Activated CD4-positive, alpha-beta memory T cell treated with anti-CD3 and anti-CD28 coated beads, Interleukin-2, amount 10 ng/mL, durations not matched to agents 7 days and 5 days (primary cell): ENCODE measurements around the gene OLIG2. TPM values are rescaled to one million over a fixed set of nuclear protein-coding genes. Genes with fewer than 3 reads are reported as not detected.

Source experiments
- CTCF ChIA-PET: fragments of 350-600 bp; sonication (Branson Sonifier 250); formaldehyde crosslinking; loops from one replicate; lab custom pipeline; 2021; ENCODE audit warnings: antibody characterized with exemption, inconsistent platforms; lab: Charles Lee
- POLR2A ChIA-PET: fragments of 350-600 bp; sonication (Branson Sonifier 250); formaldehyde crosslinking; loops from one replicate; lab custom pipeline; 2021; ENCODE audit warnings: antibody characterized with exemption; lab: Charles Lee
- DNase-seq: peaks from one replicate; pipeline ENCODE4 v3.0.0-alpha.2; 2020
- H3K27ac Mint-ChIP-seq: one replicate; pipeline ENCODE4 v1.8.0; 2021; ENCODE audit warnings: mild to moderate bottlenecking, mixed read lengths
- H3K27me3 Mint-ChIP-seq: one replicate; pipeline ENCODE4 v1.8.0; 2021; ENCODE audit warnings: mixed read lengths
- H3K36me3 Mint-ChIP-seq: one replicate; pipeline ENCODE4 v1.8.0; 2021; ENCODE audit warnings: low read depth, mixed read lengths
- H3K4me1 Mint-ChIP-seq: one replicate; pipeline ENCODE4 v1.8.0; 2021; ENCODE audit warnings: mixed read lengths
- H3K4me3 Mint-ChIP-seq: one replicate; pipeline ENCODE4 v1.8.0; 2021; ENCODE audit warnings: mild to moderate bottlenecking, mixed read lengths
- H3K9me3 Mint-ChIP-seq: one replicate; pipeline ENCODE4 v1.8.0; 2021; ENCODE audit warnings: mixed read lengths
- total RNA-seq, 2 experiments: library from RNA; stranded (reverse); gene quantifications; one replicate each; pipeline ENCODE4 v1.2.3, GENCODE V29; 2021

OLIG2 gene
- total RNA-seq, 2 experiments from 2014 or later = not detected

DNA sequence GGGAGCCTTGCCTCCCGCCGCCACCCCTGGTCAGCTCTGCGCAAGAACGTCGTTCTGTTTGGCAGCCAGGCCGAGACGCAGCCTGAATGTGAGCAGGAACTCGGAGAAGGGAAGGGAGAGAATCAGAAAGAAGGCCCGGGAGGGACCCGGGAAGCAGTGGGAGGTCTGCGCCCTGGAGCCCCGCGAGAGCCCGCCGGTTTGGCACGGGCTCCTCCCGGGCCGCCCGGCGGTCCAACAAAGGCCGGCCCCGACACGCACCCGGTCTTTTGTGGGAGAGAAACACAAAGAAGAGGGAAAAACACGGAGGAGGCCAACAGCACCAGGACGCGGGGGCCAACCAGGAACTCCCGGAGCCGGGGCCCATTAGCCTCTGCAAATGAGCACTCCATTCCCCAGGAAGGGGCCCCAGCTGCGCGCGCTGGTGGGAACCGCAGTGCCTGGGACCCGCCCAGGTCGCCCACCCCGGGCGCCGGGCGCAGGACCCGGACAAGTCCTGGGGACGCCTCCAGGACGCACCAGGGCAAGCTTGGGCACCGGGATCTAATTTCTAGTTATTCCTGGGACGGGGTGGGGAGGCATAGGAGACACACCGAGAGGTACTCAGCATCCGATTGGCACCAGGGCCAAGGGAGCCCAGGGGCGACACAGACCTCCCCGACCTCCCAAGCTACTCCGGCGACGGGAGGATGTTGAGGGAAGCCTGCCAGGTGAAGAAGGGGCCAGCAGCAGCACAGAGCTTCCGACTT lies 2.7 kb upstream of the OLIG2 start:
- H3K36me3 Mint-ChIP-seq = peaks cover 12% of the 10 kb centered on the region
- POLR2A ChIA-PET = interaction anchor here (0.7 kb wide), 1 partner anchor 137 kb away, joined by 3 read pairs; no protein-coding TSS in a partner anchor
- DNase-seq = no peak
- peaks cover 85% of the 10 kb centered on the region for H3K27me3 Mint-ChIP-seq
- no peaks in the 10 kb centered on the region for H3K9me3 Mint-ChIP-seq
- H3K27ac Mint-ChIP-seq = peak overlapping the region; percentile 50
- CTCF ChIA-PET = no interaction called here
- peaks cover 31% of the 10 kb centered on the region for H3K4me1 Mint-ChIP-seq
- no peak overlapping the region for H3K4me3 Mint-ChIP-seq

DNA sequence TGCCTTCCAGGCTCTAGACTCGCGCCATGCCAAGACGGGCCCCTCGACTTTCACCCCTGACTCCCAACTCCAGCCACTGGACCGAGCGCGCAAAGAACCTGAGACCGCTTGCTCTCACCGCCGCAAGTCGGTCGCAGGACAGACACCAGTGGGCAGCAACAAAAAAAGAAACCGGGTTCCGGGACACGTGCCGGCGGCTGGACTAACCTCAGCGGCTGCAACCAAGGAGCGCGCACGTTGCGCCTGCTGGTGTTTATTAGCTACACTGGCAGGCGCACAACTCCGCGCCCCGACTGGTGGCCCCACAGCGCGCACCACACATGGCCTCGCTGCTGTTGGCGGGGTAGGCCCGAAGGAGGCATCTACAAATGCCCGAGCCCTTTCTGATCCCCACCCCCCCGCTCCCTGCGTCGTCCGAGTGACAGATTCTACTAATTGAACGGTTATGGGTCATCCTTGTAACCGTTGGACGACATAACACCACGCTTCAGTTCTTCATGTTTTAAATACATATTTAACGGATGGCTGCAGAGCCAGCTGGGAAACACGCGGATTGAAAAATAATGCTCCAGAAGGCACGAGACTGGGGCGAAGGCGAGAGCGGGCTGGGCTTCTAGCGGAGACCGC lies 2.0 kb upstream of the OLIG2 start:
- H3K36me3 Mint-ChIP-seq = peaks cover 15% of the 10 kb centered on the region
- ChIA-PET POLR2A (interaction anchor here (0.7 kb wide), 1 partner anchor 137 kb away, joined by 3 read pairs; no protein-coding TSS in a partner anchor), CTCF (no interaction called here)
- no peak for DNase-seq
- no peaks in the 10 kb centered on the region for H3K9me3 Mint-ChIP-seq
- H3K27ac Mint-ChIP-seq = peak overlapping the region; percentile 3
- peak overlapping the region; percentile 33 for H3K4me3 Mint-ChIP-seq
- peaks cover 85% of the 10 kb centered on the region for H3K27me3 Mint-ChIP-seq
- H3K4me1 Mint-ChIP-seq = peaks cover 36% of the 10 kb centered on the region

DNA sequence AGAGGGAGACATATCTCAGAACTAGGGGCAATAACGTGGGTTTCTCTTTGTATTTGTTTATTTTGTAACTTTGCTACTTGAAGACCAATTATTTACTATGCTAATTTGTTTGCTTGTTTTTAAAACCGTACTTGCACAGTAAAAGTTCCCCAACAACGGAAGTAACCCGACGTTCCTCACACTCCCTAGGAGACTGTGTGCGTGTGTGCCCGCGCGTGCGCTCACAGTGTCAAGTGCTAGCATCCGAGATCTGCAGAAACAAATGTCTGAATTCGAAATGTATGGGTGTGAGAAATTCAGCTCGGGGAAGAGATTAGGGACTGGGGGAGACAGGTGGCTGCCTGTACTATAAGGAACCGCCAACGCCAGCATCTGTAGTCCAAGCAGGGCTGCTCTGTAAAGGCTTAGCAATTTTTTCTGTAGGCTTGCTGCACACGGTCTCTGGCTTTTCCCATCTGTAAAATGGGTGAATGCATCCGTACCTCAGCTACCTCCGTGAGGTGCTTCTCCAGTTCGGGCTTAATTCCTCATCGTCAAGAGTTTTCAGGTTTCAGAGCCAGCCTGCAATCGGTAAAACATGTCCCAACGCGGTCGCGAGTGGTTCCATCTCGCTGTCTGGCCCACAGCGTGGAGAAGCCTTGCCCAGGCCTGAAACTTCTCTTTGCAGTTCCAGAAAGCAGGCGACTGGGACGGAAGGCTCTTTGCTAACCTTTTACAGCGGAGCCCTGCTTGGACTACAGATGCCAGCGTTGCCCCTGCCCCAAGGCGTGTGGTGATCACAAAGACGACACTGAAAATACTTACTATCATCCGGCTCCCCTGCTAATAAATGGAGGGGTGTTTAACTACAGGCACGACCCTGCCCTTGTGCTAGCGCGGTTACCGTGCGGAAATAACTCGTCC lies 1.3 kb upstream of the OLIG2 start:
- POLR2A ChIA-PET = no interaction called here
- peaks cover 15% of the 10 kb centered on the region for H3K36me3 Mint-ChIP-seq

DNA sequence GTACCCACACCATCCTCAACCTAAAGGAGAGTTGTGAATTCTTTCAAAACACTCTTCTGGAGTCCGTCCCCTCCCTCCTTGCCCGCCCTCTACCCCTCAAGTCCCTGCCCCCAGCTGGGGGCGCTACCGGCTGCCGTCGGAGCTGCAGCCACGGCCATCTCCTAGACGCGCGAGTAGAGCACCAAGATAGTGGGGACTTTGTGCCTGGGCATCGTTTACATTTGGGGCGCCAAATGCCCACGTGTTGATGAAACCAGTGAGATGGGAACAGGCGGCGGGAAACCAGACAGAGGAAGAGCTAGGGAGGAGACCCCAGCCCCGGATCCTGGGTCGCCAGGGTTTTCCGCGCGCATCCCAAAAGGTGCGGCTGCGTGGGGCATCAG lies 638 bp upstream of the OLIG2 start:
- peaks cover 87% of the 10 kb centered on the region for H3K27me3 Mint-ChIP-seq
- peaks cover 15% of the 10 kb centered on the region for H3K36me3 Mint-ChIP-seq
- H3K4me3 Mint-ChIP-seq = no peak overlapping the region
- no peak for DNase-seq
- H3K27ac Mint-ChIP-seq = peak overlapping the region; percentile 21
- H3K9me3 Mint-ChIP-seq = no peaks in the 10 kb centered on the region
- H3K4me1 Mint-ChIP-seq = peaks cover 31% of the 10 kb centered on the region
- ChIA-PET CTCF (interaction anchor here (2.2 kb wide), 1 partner anchor 172 kb away, joined by 7 read pairs; no protein-coding TSS in a partner anchor), POLR2A (no interaction called here)

More for the DNA sequence above, 1.3 kb upstream of the OLIG2 start:
- CTCF ChIA-PET = no interaction called here
- peak overlapping the region; percentile 21 for H3K27ac Mint-ChIP-seq
- no peaks in the 10 kb centered on the region for H3K9me3 Mint-ChIP-seq
- H3K4me1 Mint-ChIP-seq = peaks cover 34% of the 10 kb centered on the region
- no peak for DNase-seq
- H3K4me3 Mint-ChIP-seq = peak overlapping the region; percentile 33
- H3K27me3 Mint-ChIP-seq = peaks cover 84% of the 10 kb centered on the region

DNA sequence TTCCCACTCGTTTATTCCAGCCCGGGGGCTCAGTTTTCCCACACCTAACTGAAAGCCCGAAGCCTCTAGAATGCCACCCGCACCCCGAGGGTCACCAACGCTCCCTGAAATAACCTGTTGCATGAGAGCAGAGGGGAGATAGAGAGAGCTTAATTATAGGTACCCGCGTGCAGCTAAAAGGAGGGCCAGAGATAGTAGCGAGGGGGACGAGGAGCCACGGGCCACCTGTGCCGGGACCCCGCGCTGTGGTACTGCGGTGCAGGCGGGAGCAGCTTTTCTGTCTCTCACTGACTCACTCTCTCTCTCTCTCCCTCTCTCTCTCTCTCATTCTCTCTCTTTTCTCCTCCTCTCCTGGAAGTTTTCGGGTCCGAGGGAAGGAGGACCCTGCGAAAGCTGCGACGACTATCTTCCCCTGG lies 716 bp downstream of the OLIG2 start:
- H3K4me3 Mint-ChIP-seq = no peak overlapping the region
- ChIA-PET POLR2A (interaction anchor here (0.6 kb wide), 1 partner anchor 918 kb away, joined by 3 read pairs; no protein-coding TSS in a partner anchor), CTCF (interaction anchor here (2.2 kb wide), 1 partner anchor 171 kb away, joined by 7 read pairs; no protein-coding TSS in a partner anchor)
- peaks cover 81% of the 10 kb centered on the region for H3K27me3 Mint-ChIP-seq
- peak overlapping the region; percentile 35 for H3K27ac Mint-ChIP-seq
- peaks cover 15% of the 10 kb centered on the region for H3K36me3 Mint-ChIP-seq
- DNase-seq = no peak
- no peaks in the 10 kb centered on the region for H3K9me3 Mint-ChIP-seq
- peaks cover 27% of the 10 kb centered on the region for H3K4me1 Mint-ChIP-seq

DNA sequence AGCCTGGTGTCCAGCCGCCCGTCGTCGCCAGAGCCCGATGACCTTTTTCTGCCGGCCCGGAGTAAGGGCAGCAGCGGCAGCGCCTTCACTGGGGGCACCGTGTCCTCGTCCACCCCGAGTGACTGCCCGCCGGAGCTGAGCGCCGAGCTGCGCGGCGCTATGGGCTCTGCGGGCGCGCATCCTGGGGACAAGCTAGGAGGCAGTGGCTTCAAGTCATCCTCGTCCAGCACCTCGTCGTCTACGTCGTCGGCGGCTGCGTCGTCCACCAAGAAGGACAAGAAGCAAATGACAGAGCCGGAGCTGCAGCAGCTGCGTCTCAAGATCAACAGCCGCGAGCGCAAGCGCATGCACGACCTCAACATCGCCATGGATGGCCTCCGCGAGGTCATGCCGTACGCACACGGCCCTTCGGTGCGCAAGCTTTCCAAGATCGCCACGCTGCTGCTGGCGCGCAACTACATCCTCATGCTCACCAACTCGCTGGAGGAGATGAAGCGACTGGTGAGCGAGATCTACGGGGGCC lies 1.2 kb downstream of the OLIG2 start:
- no peak for DNase-seq
- peaks cover 27% of the 10 kb centered on the region for H3K4me1 Mint-ChIP-seq
- H3K36me3 Mint-ChIP-seq = peaks cover 15% of the 10 kb centered on the region
- H3K4me3 Mint-ChIP-seq = peak overlapping the region; percentile 4
- POLR2A ChIA-PET = interaction anchor here (0.6 kb wide), 1 partner anchor 918 kb away, joined by 3 read pairs; no protein-coding TSS in a partner anchor
- CTCF ChIA-PET = interaction anchor here (2.2 kb wide), 1 partner anchor 170 kb away, joined by 7 read pairs; no protein-coding TSS in a partner anchor
- no peaks in the 10 kb centered on the region for H3K9me3 Mint-ChIP-seq
- peaks cover 76% of the 10 kb centered on the region for H3K27me3 Mint-ChIP-seq
- H3K27ac Mint-ChIP-seq = peak overlapping the region; percentile 35

DNA sequence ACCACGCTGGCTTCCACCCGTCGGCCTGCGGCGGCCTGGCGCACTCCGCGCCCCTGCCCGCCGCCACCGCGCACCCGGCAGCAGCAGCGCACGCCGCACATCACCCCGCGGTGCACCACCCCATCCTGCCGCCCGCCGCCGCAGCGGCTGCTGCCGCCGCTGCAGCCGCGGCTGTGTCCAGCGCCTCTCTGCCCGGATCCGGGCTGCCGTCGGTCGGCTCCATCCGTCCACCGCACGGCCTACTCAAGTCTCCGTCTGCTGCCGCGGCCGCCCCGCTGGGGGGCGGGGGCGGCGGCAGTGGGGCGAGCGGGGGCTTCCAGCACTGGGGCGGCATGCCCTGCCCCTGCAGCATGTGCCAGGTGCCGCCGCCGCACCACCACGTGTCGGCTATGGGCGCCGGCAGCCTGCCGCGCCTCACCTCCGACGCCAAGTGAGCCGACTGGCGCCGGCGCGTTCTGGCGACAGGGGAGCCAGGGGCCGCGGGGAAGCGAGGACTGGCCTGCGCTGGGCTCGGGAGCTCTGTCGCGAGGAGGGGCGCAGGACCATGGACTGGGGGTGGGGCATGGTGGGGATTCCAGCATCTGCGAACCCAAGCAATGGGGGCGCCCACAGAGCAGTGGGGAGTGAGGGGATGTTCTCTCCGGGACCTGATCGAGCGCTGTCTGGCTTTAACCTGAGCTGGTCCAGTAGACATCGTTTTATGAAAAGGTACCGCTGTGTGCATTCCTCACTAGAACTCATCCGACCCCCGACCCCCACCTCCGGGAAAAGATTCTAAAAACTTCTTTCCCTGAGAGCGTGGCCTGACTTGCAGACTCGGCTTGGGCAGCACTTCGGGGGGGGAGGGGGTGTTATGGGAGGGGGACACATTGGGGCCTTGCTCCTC lies 1.9 kb downstream of the OLIG2 start:
- POLR2A ChIA-PET = no interaction called here
- DNase-seq = no peak
- H3K27me3 Mint-ChIP-seq = peaks cover 75% of the 10 kb centered on the region
- H3K9me3 Mint-ChIP-seq = no peaks in the 10 kb centered on the region
- no peak overlapping the region for H3K27ac Mint-ChIP-seq
- CTCF ChIA-PET = interaction anchor here (2.2 kb wide), 1 partner anchor 169 kb away, joined by 7 read pairs; no protein-coding TSS in a partner anchor
- peaks cover 14% of the 10 kb centered on the region for H3K36me3 Mint-ChIP-seq
- no peak overlapping the region for H3K4me3 Mint-ChIP-seq
- H3K4me1 Mint-ChIP-seq = peaks cover 26% of the 10 kb centered on the region

DNA sequence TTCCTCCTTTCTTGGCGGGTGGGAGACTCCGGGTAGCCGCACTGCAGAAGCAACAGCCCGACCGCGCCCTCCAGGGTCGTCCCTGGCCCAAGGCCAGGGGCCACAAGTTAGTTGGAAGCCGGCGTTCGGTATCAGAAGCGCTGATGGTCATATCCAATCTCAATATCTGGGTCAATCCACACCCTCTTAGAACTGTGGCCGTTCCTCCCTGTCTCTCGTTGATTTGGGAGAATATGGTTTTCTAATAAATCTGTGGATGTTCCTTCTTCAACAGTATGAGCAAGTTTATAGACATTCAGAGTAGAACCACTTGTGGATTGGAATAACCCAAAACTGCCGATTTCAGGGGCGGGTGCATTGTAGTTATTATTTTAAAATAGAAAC lies 2.5 kb downstream of the OLIG2 start:
- H3K4me1 Mint-ChIP-seq = peaks cover 25% of the 10 kb centered on the region
- no peak for DNase-seq
- peaks cover 13% of the 10 kb centered on the region for H3K36me3 Mint-ChIP-seq
- peaks cover 72% of the 10 kb centered on the region for H3K27me3 Mint-ChIP-seq
- ChIA-PET CTCF (no interaction called here), POLR2A (no interaction called here)
- peak overlapping the region; percentile 54 for H3K27ac Mint-ChIP-seq
- no peak overlapping the region for H3K4me3 Mint-ChIP-seq
- H3K9me3 Mint-ChIP-seq = no peaks in the 10 kb centered on the region

DNA sequence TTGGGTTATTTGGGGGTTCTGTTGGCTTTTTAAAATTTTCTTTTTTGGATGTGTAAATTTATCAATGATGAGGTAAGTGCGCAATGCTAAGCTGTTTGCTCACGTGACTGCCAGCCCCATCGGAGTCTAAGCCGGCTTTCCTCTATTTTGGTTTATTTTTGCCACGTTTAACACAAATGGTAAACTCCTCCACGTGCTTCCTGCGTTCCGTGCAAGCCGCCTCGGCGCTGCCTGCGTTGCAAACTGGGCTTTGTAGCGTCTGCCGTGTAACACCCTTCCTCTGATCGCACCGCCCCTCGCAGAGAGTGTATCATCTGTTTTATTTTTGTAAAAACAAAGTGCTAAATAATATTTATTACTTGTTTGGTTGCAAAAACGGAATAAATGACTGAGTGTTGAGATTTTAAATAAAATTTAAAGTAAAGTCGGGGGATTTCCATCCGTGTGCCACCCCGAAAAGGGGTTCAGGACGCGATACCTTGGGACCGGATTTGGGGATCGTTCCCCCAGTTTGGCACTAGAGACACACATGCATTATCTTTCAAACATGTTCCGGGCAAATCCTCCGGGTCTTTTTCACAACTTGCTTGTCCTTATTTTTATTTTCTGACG lies 3.1 kb downstream of the OLIG2 start:
- no peak overlapping the region for H3K27ac Mint-ChIP-seq
- no peaks in the 10 kb centered on the region for H3K9me3 Mint-ChIP-seq
- POLR2A ChIA-PET = no interaction called here
- H3K36me3 Mint-ChIP-seq = peaks cover 13% of the 10 kb centered on the region
- peaks cover 66% of the 10 kb centered on the region for H3K27me3 Mint-ChIP-seq
- peak overlapping the region; percentile 27 for H3K4me3 Mint-ChIP-seq
- CTCF ChIA-PET = no interaction called here
- peak; percentile 31 for DNase-seq
- H3K4me1 Mint-ChIP-seq = peaks cover 25% of the 10 kb centered on the region

DNA sequence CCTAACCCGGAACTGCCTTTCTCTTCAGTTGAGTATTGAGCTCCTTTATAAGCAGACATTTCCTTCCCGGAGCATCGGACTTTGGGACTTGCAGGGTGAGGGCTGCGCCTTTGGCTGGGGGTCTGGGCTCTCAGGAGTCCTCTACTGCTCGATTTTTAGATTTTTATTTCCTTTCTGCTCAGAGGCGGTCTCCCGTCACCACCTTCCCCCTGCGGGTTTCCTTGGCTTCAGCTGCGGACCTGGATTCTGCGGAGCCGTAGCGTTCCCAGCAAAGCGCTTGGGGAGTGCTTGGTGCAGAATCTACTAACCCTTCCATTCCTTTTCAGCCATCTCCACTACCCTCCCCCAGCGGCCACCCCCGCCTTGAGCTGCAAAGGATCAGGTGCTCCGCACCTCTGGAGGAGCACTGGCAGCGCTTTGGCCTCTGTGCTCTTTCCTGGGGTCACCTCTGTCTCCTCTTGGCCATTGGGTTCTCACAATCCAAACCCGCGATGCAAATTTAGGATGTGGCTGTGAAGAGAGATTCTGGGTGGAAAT lies 3.7 kb downstream of the OLIG2 start:
- H3K4me3 Mint-ChIP-seq = no peak overlapping the region
- DNase-seq = no peak
- no peaks in the 10 kb centered on the region for H3K9me3 Mint-ChIP-seq
- peaks cover 60% of the 10 kb centered on the region for H3K27me3 Mint-ChIP-seq
- H3K4me1 Mint-ChIP-seq = peaks cover 21% of the 10 kb centered on the region
- CTCF ChIA-PET = no interaction called here
- H3K27ac Mint-ChIP-seq = no peak overlapping the region
- peaks cover 8% of the 10 kb centered on the region for H3K36me3 Mint-ChIP-seq
- POLR2A ChIA-PET = no interaction called here

DNA sequence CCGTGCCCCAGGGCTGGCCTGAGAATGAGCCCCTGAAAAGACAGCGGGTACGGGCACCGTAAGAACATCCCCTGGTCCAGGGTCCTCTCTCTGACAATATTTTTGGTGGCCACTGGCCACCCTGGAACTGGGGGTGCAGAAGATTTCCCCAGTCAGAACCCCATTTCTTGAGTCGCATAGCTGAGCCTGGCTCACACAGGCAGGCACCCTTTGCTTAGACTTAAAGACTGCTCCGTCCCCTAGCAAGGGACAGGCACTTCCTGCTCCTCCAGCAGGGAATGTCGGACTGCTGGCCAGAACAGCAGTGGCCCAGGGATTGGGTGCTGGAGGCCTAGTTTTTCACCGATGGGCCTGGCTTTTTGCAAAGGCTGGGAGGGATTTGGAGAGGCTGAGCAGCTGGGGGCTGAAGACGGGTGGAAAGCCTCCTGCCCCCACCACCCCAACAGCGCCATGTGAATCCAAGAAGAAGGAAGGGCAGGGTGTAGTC lies 4.3 kb downstream of the OLIG2 start:
- no peaks in the 10 kb centered on the region for H3K9me3 Mint-ChIP-seq
- H3K4me3 Mint-ChIP-seq = no peak overlapping the region
- peaks cover 21% of the 10 kb centered on the region for H3K4me1 Mint-ChIP-seq
- no peak for DNase-seq
- H3K27ac Mint-ChIP-seq = no peak overlapping the region
- H3K36me3 Mint-ChIP-seq = peaks cover 8% of the 10 kb centered on the region
- POLR2A ChIA-PET = no interaction called here
- CTCF ChIA-PET = no interaction called here
- H3K27me3 Mint-ChIP-seq = peaks cover 55% of the 10 kb centered on the region
